SK-N-SH (cell line): ENCODE measurements around the gene TAF11. TPM values are rescaled to one million over a fixed set of nuclear protein-coding genes. Genes with fewer than 3 reads are reported as not detected.

Source experiments
- CTCF ChIA-PET: fragments of 300-600, 350-600 bp; formaldehyde crosslinking; extraction: SDS; loops from one replicate; lab custom pipeline; 2021; lab: Yijun Ruan, JAX
- POLR2A ChIA-PET: fragments of 350-600 bp; sonication (Branson Sonifier 250); formaldehyde crosslinking; extraction: SDS; loops from one replicate; lab custom pipeline; 2020; ENCODE audit warnings: antibody characterized with exemption, inconsistent platforms; lab: Yijun Ruan, JAX
- DNase-seq: peaks from one replicate; pipeline ENCODE4 v3.0.0; 2012
- H2AFZ ChIP-seq: fragments of 200-600 bp; sonication (generic); 2 replicates; pipeline ENCODE4 v1.8.1; 2016; ENCODE audit warnings: antibody characterized with exemption, mild to moderate bottlenecking, low read depth
- H3F3A ChIP-seq: fragments of 200-600 bp; sonication (generic); replicated peaks from 2 replicates; pipeline ENCODE3; 2016; ENCODE audit warnings: antibody characterized with exemption, mild to moderate bottlenecking; ENCODE audit not compliant: insufficient read depth
- H3K27ac ChIP-seq, 2 experiments: fragments of 200-500 bp in 1 of 2; fragments of 200-600 bp in 1 of 2; sonication (Bioruptor generic) in 1 of 2; sonication (generic), shearing (Covaris generic) in 1 of 2; 2 replicates each; pipeline versions ENCODE4 v1.5.1 to v1.6.1; 2014 to 2016; ENCODE audit warnings: low read depth in 2 of 2, inconsistent platforms in 1 of 2, low read length in 1 of 2, mild to moderate bottlenecking in 1 of 2, mixed read lengths in 1 of 2
- H3K27me3 ChIP-seq: fragments of 200-600 bp; sonication (generic), shearing (Covaris generic); 2 replicates; pipeline ENCODE4 v1.6.1; 2016; ENCODE audit warnings: mixed run types; ENCODE audit not compliant: insufficient read depth
- H3K36me3 ChIP-seq, 2 experiments: fragments of 200-500 bp in 1 of 2; fragments of 200-600 bp in 1 of 2; sonication (Bioruptor generic) in 1 of 2; sonication (generic) in 1 of 2; replicated peaks in 1 of 2; 2 replicates each; pipeline versions ENCODE3 to v1.5.1; 2014 to 2016; ENCODE audit warnings: low read length in 1 of 2, mild to moderate bottlenecking in 1 of 2; ENCODE audit not compliant: insufficient read depth in 2 of 2, control insufficient read depth in 1 of 2
- H3K4me1 ChIP-seq, 2 experiments: fragments of 200-500 bp in 1 of 2; fragments of 200-600 bp in 1 of 2; sonication (Bioruptor generic) in 1 of 2; sonication (generic), shearing (Covaris generic) in 1 of 2; 2 replicates each; pipeline versions ENCODE4 v1.5.1 to v1.6.1; 2014 to 2016; ENCODE audit warnings: low read depth in 1 of 2, low read length in 1 of 2, mixed run types in 1 of 2; ENCODE audit not compliant: insufficient read depth in 2 of 2, control insufficient read depth in 1 of 2
- H3K4me2 ChIP-seq: fragments of 200-600 bp; sonication (generic), shearing (Covaris generic); 2 replicates; pipeline ENCODE4 v1.6.1; 2017; ENCODE audit warnings: mixed run types
- H3K4me3 ChIP-seq, 2 experiments: fragments of 200-500 bp in 1 of 2; fragments of 200-600 bp in 1 of 2; sonication (Bioruptor generic) in 1 of 2; sonication (generic), shearing (Covaris generic) in 1 of 2; 2 replicates each; pipeline versions ENCODE4 v1.5.1 to v1.8.1; 2014 to 2016; ENCODE audit warnings: low read depth in 2 of 2, inconsistent platforms in 1 of 2, low read length in 1 of 2, mild to moderate bottlenecking in 1 of 2, mixed read lengths in 1 of 2, moderate library complexity in 1 of 2
- H3K79me2 ChIP-seq: fragments of 200-600 bp; sonication (generic); 2 replicates; pipeline ENCODE4 v1.8.1; 2017; ENCODE audit warnings: mild to moderate bottlenecking; ENCODE audit not compliant: insufficient read depth
- H3K9ac ChIP-seq: fragments of 200-600 bp; sonication (generic); 2 replicates; pipeline ENCODE4 v1.6.1; 2017; ENCODE audit warnings: mixed run types
- H3K9me2 ChIP-seq: fragments of 200-600 bp; sonication (generic); 2 replicates; pipeline ENCODE4 v1.6.1; 2017; ENCODE audit warnings: mixed run types
- H3K9me3 ChIP-seq: fragments of 200-600 bp; sonication (generic); 2 replicates; pipeline ENCODE4 v1.6.1; 2017; ENCODE audit warnings: mixed run types, mild to moderate bottlenecking, moderate library complexity
- H4K20me1 ChIP-seq: fragments of 200-600 bp; sonication (generic); 2 replicates; pipeline ENCODE4 v1.6.1; 2017; ENCODE audit warnings: mild to moderate bottlenecking, mixed run types; ENCODE audit not compliant: insufficient read depth
- ELF1 ChIP-seq: IDR thresholded peaks from 2 replicates; pipeline ENCODE4 v1.4.0; 2012
- FOSL2 ChIP-seq: IDR thresholded peaks from 2 replicates; pipeline ENCODE4 v1.4.0; 2012; ENCODE audit warnings: low read depth, mild to moderate bottlenecking, moderate library complexity, borderline replicate concordance
- JUND ChIP-seq: IDR thresholded peaks from 2 replicates; pipeline ENCODE4 v1.4.0; 2012
- MAX ChIP-seq: IDR thresholded peaks from 2 replicates; pipeline ENCODE4 v1.4.0; 2012; ENCODE audit warnings: low read depth
- MEF2A ChIP-seq: IDR thresholded peaks from 2 replicates; pipeline ENCODE4 v1.4.0; 2012; ENCODE audit warnings: low read depth, borderline replicate concordance
- POLR2AphosphoS5 ChIP-seq: IDR thresholded peaks from 2 replicates; pipeline ENCODE4 v1.6.1; 2012; ENCODE audit warnings: low read depth, low read length
- RAD21 ChIP-seq: IDR thresholded peaks from 2 replicates; pipeline ENCODE4 v1.6.1; 2012; ENCODE audit warnings: mild to moderate bottlenecking, low read length
- RFX5 ChIP-seq: IDR thresholded peaks from 2 replicates; pipeline ENCODE4 v1.6.1; 2012; ENCODE audit warnings: mild to moderate bottlenecking, improper control_type of control experiment, low read length
- RXRA ChIP-seq: IDR thresholded peaks from 2 replicates; pipeline ENCODE4 v1.4.0; 2012; ENCODE audit warnings: low read depth, mild to moderate bottlenecking, borderline replicate concordance
- TAF1 ChIP-seq: IDR thresholded peaks from 2 replicates; pipeline ENCODE4 v1.6.1; 2012; ENCODE audit warnings: low read depth, mild to moderate bottlenecking, low read length, moderate library complexity, borderline replicate concordance
- TEAD4 ChIP-seq: IDR thresholded peaks from 2 replicates; pipeline ENCODE4 v1.4.0; 2012; ENCODE audit warnings: mild to moderate bottlenecking, borderline replicate concordance; ENCODE audit not compliant: insufficient read depth
- WGBS: methylation state at CpG from one replicate; pipeline ENCODE4 v1.1.6; 2017; ENCODE audit warnings: low lambda C conversion rate; 5-methylcytosine and 5-hydroxymethylcytosine counted together
- polyA plus RNA-seq, 3 experiments: library from polyadenylated mRNA; depleted of rRNA; stranded (reverse); fragments of >200 nt; gene quantifications; 2 replicates each; pipeline ENCODE4 v1.2.3, GENCODE V29; 2012
- TF ChIP-seq, protein P1 (sequence below): IDR thresholded peaks from 2 replicates; pipeline ENCODE4; 2012
- TF ChIP-seq, protein P2 (sequence below): IDR thresholded peaks from 2 replicates; pipeline ENCODE4 v1.4.0; 2012; ENCODE audit warnings: low read depth, borderline replicate concordance

TAF11 gene
- polyA plus RNA-seq, 1 of the 3 experiments (the other 2 are of a cell fraction) = 21.8 TPM

DNA sequence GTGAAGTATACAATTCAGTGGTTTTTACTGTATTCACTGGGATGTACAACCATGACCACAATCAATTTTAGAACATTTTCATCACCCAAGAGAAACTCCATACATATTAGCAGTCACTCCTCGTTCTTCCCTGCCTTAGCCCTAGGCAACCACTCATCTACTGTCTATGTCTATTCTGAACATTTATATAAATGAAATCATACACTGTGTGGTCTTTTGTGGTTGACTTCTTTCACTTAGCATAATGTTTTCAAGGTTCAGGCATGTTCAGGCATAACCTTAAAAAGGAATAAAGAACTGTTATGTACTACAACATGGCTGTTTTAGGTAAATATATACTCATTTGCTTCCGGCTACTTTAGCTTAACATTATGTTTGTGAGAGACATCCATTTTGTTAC lies 58.7 kb downstream of the TAF11 start:
- CTCF ChIA-PET = no interaction called here
- Histone ChIP-seq H4K20me1 (no peaks in the 10 kb centered on the region), H3K4me1 (no peaks in the 10 kb centered on the region), H3K4me3 (no peak overlapping the region), H3K9me2 (no peaks in the 10 kb centered on the region), H3F3A (peaks cover 4% of the 10 kb centered on the region), H3K36me3 (peaks cover 0 to 25% of the 10 kb centered on the region in 2 experiments), H3K9ac (no peak overlapping the region), H3K27me3 (no peaks in the 10 kb centered on the region), H3K4me2 (no peak overlapping the region), H3K9me3 (no peaks in the 10 kb centered on the region), H3K79me2 (no peaks in the 10 kb centered on the region)
- DNase-seq = no peak
- POLR2A ChIA-PET = no interaction called here
- TF ChIP-seq MEF2A (no peak), RXRA (no peak), MAX (no peak), TAF1 (no peak), FOSL2 (no peak), ELF1 (no peak), RFX5 (no peak), POLR2AphosphoS5 (no peak), RAD21 (no peak), JUND (no peak), TEAD4 (no peak)
- TF ChIP-seq, protein P1, sequence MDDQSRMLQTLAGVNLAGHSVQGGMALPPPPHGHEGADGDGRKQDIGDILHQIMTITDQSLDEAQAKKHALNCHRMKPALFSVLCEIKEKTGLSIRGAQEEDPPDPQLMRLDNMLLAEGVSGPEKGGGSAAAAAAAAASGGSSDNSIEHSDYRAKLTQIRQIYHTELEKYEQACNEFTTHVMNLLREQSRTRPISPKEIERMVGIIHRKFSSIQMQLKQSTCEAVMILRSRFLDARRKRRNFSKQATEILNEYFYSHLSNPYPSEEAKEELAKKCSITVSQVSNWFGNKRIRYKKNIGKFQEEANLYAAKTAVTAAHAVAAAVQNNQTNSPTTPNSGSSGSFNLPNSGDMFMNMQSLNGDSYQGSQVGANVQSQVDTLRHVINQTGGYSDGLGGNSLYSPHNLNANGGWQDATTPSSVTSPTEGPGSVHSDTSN = no peak
- TF ChIP-seq, protein P2, sequence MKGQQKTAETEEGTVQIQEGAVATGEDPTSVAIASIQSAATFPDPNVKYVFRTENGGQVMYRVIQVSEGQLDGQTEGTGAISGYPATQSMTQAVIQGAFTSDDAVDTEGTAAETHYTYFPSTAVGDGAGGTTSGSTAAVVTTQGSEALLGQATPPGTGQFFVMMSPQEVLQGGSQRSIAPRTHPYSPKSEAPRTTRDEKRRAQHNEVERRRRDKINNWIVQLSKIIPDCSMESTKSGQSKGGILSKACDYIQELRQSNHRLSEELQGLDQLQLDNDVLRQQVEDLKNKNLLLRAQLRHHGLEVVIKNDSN = no peak
- TF ChIP-seq, all 33 proteins: peak for 0
- Histone ChIP-seq H3K27ac (no peak overlapping the region), H2AFZ (no peak overlapping the region)
- 95% methylated on average over 2 of the region's 2 CpGs for WGBS

Other genes starting within 250 kb of the TAF11 start
- gene ILRUN, start 191.3 kb downstream of the TAF11 start, polyA plus RNA-seq (2012; rRNA removed) = 19.5 and 22.8 TPM in 2 replicates
- gene SNRPC, start 130.5 kb downstream of the TAF11 start, polyA plus RNA-seq (2012; rRNA removed) = 268 and 278 TPM in 2 replicates
- gene BLTP3A, start 96.0 kb downstream of the TAF11 start, polyA plus RNA-seq (2012; rRNA removed) = 3.1 and 4.4 TPM in 2 replicates
- gene ANKS1A, start 1.2 kb upstream of the TAF11 start, polyA plus RNA-seq (2012; rRNA removed) = 7.6 and 8.2 TPM in 2 replicates